Measurements from ENCODE around the gene PSMD13.

Gene PSMD13

GRCh38 chr11:261624-262023, 24.8 kb downstream of the PSMD13 start:
- Histone ChIP-seq H4K20me1 (ENCODE audit: control insufficient read depth, insufficient read depth, low read depth, low read length) (no peaks in the 10 kb centered on the region), H3K4me3 (ENCODE audit: low read length) (no peak overlapping the region), H3K79me2 (ENCODE audit: control insufficient read depth, low read length) (no peaks in the 10 kb centered on the region), H3K9me2 (replicated peaks; ENCODE audit: control insufficient read depth, low read length) (no peaks in the 10 kb centered on the region), H3K36me3 (ENCODE audit: control insufficient read depth, low read length) (no peaks in the 10 kb centered on the region), H3K9me3 (ENCODE audit: control insufficient read depth, insufficient read depth, low read length) (0 out of 2 replicates have a peak, but pooled peaks cover 4% of the 10 kb centered on the region), H3K4me1 (ENCODE audit: control insufficient read depth, low read length) (peaks cover 44% of the 10 kb centered on the region), H3F3A (ENCODE audit: control insufficient read depth, insufficient read depth) (peaks cover 15% of the 10 kb centered on the region), H3K27me3 (ENCODE audit: control insufficient read depth, low read length) (no peaks in the 10 kb centered on the region), H3K27ac (ENCODE audit: low read depth, low read length) (peak overlapping the region; percentile 30; the same call in 1 of the 2 replicates), H3K4me2 (ENCODE audit: low read length) (peak overlapping the region; percentile 40)
- no peak for TF ChIP-seq EZH2phosphoT487 (IDR thresholded peaks at IDR 0.05; ENCODE audit: borderline replicate concordance, low read length)
- TF ChIP-seq CTCF (IDR thresholded peaks at IDR 0.05; ENCODE audit: low read depth, low read length, poor library complexity, severe bottlenecking) = no peak

GRCh38 chr11:266676-267439, 30.1 kb downstream of the PSMD13 start:
- peaks cover 42% of the 10 kb centered on the region for H3F3A ChIP-seq (ENCODE audit: control insufficient read depth, insufficient read depth)
- H4K20me1 ChIP-seq (ENCODE audit: control insufficient read depth, insufficient read depth, low read depth, low read length) = no peaks in the 10 kb centered on the region
- TF ChIP-seq EZH2phosphoT487 (IDR thresholded peaks at IDR 0.05; ENCODE audit: borderline replicate concordance, low read length) (no peak), CTCF (IDR thresholded peaks at IDR 0.05; ENCODE audit: low read depth, low read length, poor library complexity, severe bottlenecking) (no peak)
- peaks cover 9% of the 10 kb centered on the region for H3K79me2 ChIP-seq (ENCODE audit: control insufficient read depth, low read length)
- no peaks in the 10 kb centered on the region for H3K9me2 ChIP-seq (replicated peaks; ENCODE audit: control insufficient read depth, low read length)
- peak overlapping the region; percentile 39; the same call in 1 of the 2 replicates for H3K4me2 ChIP-seq (ENCODE audit: low read length)
- 0 out of 2 replicates have a peak, but pooled peaks cover 3% of the 10 kb centered on the region for H3K36me3 ChIP-seq (ENCODE audit: control insufficient read depth, low read length)
- no peak overlapping the region for H3K27ac ChIP-seq (ENCODE audit: low read depth, low read length)
- H3K9me3 ChIP-seq (ENCODE audit: control insufficient read depth, insufficient read depth, low read length) = 0 out of 2 replicates have a peak, but pooled peaks cover 4% of the 10 kb centered on the region
- peaks cover 44% of the 10 kb centered on the region for H3K4me1 ChIP-seq (ENCODE audit: control insufficient read depth, low read length)
- H3K4me3 ChIP-seq (ENCODE audit: low read length) = 0 out of 2 replicates have a peak overlapping the region, but pooled peaks have one; percentile 35
- no peaks in the 10 kb centered on the region for H3K27me3 ChIP-seq (ENCODE audit: control insufficient read depth, low read length)

GRCh38 chr11:267491-267994, 30.8 kb downstream of the PSMD13 start:
- H3K4me3 ChIP-seq (ENCODE audit: low read length) = peak overlapping the region; percentile 77
- no peaks in the 10 kb centered on the region for H3K9me2 ChIP-seq (replicated peaks; ENCODE audit: control insufficient read depth, low read length)
- H4K20me1 ChIP-seq (ENCODE audit: control insufficient read depth, insufficient read depth, low read depth, low read length) = no peaks in the 10 kb centered on the region
- TF ChIP-seq CTCF (IDR thresholded peaks at IDR 0.05; ENCODE audit: low read depth, low read length, poor library complexity, severe bottlenecking) (no peak), EZH2phosphoT487 (IDR thresholded peaks at IDR 0.05; ENCODE audit: borderline replicate concordance, low read length) (no peak)
- peaks cover 9% of the 10 kb centered on the region for H3K79me2 ChIP-seq (ENCODE audit: control insufficient read depth, low read length)
- H3K27ac ChIP-seq (ENCODE audit: low read depth, low read length) = peak overlapping the region; percentile 92
- H3K36me3 ChIP-seq (ENCODE audit: control insufficient read depth, low read length) = 0 out of 2 replicates have a peak, but pooled peaks cover 3% of the 10 kb centered on the region
- 0 out of 2 replicates have a peak, but pooled peaks cover 4% of the 10 kb centered on the region for H3K9me3 ChIP-seq (ENCODE audit: control insufficient read depth, insufficient read depth, low read length)
- H3K27me3 ChIP-seq (ENCODE audit: control insufficient read depth, low read length) = no peaks in the 10 kb centered on the region
- H3F3A ChIP-seq (ENCODE audit: control insufficient read depth, insufficient read depth) = peaks cover 42% of the 10 kb centered on the region
- H3K4me1 ChIP-seq (ENCODE audit: control insufficient read depth, low read length) = peaks cover 38% of the 10 kb centered on the region
- peak overlapping the region; percentile 90 for H3K4me2 ChIP-seq (ENCODE audit: low read length)
